Esophagus muscularis mucosa (tissue), 3 donors: ENCODE results near the gene PRRC2C.

Experiments used
- CTCF ChIP-seq, 3 experiments: fragments of 200-600 bp in 2 of 3; fragments of 450-650 bp in 1 of 3; sonication (generic) in 2 of 3; IDR thresholded peaks; one replicate each; pipeline ENCODE4 v1.5.1; 2017 to 2019; ENCODE audit warnings: antibody characterized with exemption in 3 of 3, mild to moderate bottlenecking in 2 of 3, moderate library complexity in 1 of 3
- POLR2A ChIP-seq: fragments of 450-650 bp; IDR thresholded peaks from one replicate; pipeline ENCODE4 v1.6.1; 2017; ENCODE audit warnings: antibody characterized with exemption, moderate library complexity, mild to moderate bottlenecking, low read depth

DNA sequence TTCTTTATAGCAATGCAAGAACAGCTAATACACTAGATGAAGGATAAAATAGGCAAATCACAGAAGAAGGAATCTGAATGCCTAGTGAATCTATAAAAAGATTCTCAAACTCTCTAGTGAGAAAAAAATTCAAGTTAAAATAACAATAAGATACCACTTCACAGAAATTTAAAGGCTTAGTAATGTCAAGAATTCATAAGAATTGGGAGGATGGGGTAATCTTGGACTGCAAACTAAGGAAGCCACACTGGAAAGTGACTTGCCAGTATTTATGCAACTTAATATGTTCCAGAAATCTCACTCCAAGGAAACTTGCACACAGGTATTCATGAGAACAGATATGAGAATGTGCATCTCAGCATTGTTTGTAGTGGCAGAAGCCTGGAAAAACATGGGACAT is 38.9 kb upstream of the PRRC2C start:
- TF ChIP-seq POLR2A (no peak), CTCF (IDR thresholded peaks at IDR 0.05) (no peak)
